ENCODE measurements around the gene CELF2. TPM values are rescaled to one million over a fixed set of nuclear protein-coding genes. Genes with fewer than 3 reads are reported as not detected.

The CELF2 gene
- total RNA-seq, 1 donor from 2014 or later: 36.9 TPM

DNA sequence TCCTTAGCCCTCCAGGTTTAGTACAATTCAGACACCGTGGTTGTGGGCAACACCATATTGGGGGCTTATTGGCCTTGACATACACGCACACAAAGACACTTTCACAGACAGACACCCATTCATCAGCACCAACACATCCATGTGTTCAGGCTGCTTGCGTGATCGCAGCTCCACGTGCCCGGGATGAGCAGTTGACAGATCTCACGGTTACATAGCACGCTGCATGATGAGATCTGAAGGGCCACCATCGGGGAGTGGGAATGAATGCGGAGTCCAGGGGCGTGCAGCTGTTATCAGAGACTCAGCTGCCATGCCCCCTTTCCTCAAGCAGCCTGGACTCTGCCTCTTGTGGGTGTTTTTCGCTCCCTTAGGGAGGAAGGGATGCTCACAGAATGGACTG is 308.6 kb downstream of the CELF2 start:
- DNase-seq (ENCODE audit: low spot score): no peak

DNA sequence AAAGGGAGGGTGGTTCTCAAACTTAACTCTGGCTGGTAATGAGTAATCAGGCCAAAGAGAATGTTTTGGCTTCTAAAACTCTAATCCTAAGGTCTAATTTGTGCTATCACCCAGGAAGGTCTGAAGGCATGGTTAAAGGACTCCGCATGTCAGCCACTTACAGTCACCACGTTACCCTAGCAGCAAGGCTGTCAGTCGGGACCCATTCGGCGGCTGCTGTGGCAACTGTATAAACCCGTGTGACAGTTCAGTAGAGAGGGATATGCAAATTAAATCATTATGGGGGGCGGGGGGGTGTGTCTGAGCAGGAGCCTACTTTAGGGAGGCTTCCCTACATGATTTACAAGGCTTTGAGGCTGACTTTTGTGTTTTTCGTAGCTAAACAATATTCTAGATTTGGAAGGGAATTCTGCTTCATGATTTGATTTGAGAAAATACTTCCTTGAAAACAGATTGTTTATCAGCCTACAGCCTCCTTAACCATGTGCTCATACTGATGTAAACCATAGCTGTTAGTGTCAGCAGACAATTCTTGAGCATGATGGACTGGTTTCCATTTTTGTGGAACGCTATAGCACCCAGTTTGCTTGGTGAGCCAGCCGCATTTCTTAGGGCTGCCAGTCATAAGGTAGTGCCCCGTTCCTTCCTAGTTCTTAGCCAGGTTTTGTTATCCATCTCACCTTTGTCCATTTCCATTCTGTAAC is 309.4 kb downstream of the CELF2 start:
- DNase-seq (ENCODE audit: low spot score): no peak

- DNase-seq (ENCODE audit: low spot score): no peak
Measured at GRCh38 chr10:11328264-11329061, 310.8 kb downstream of the CELF2 start.

- DNase-seq (ENCODE audit: low spot score): no peak
Measured at GRCh38 chr10:11329062-11329673, 311.5 kb downstream of the CELF2 start.

GRCh38 chr10:11330383-11331045 is 312.8 kb downstream of the CELF2 start:
- DNase-seq (ENCODE audit: low spot score): no peak

DNA sequence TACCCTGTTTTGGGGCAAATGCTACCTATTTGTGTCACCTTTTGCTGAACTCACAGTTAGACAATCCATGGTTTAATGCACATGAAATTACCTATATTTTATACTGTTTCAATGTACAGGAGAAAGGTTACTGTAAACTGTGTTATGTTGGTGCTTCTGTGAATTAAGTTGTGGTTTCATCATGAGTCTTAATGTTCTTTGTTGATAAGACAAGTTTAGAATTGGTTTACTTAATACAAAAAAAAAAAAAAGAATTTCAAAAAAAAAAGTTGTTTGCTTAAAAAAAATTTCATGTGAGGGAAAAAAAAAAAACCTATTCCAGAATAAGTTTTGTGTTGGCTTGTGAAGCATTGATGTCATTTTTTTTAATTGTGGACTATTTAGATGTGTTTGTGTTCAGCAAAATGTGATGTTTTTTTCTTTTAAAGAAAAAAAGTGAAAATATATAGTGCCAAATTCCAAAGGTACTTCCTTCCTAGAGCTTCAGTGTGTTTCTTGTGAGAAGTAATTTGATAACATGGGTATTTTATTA is 313.4 kb downstream of the CELF2 start:
- no peak for DNase-seq (ENCODE audit: low spot score)

GRCh38 chr10:11331726-11332125 is 314.1 kb downstream of the CELF2 start:
- DNase-seq (ENCODE audit: low spot score): no peak

- DNase-seq (ENCODE audit: low spot score): no peak
Measured at GRCh38 chr10:11332846-11333245, 315.2 kb downstream of the CELF2 start.

GRCh38 chr10:11334436-11334835 is 316.8 kb downstream of the CELF2 start:
- no peak for DNase-seq (ENCODE audit: low spot score)

- no peak for DNase-seq (ENCODE audit: low spot score)
Measured at GRCh38 chr10:11335167-11335652, 317.5 kb downstream of the CELF2 start.

DNA sequence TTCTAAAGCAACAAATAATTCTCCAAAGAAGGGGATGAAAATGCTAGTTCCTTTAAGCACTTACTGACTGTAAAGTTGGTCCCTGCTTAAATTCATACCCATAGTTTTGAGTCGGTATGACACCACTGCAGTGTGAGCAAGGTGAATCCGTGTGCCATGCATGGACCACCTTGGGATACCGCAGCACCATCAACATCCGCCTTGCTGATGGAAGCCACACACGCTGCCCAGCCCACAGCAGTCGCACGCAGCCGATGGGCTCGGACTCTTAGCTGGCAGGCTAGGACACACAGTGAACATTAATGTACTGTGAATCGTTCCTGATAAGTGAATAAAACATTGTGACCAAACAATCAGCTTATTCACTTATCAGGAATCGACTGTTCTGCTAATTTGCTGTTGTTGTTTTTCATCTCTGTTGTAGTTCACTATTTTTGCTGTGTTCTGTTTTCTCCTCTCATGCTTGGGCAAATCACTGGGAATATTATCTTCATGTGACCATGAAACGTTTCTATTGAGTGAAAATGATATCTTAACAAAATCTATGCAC is 318.3 kb downstream of the CELF2 start:
- no peak for DNase-seq (ENCODE audit: low spot score)

- no peak for DNase-seq (ENCODE audit: low spot score)
Measured at GRCh38 chr10:11336722-11337162, 319.1 kb downstream of the CELF2 start.

DNA sequence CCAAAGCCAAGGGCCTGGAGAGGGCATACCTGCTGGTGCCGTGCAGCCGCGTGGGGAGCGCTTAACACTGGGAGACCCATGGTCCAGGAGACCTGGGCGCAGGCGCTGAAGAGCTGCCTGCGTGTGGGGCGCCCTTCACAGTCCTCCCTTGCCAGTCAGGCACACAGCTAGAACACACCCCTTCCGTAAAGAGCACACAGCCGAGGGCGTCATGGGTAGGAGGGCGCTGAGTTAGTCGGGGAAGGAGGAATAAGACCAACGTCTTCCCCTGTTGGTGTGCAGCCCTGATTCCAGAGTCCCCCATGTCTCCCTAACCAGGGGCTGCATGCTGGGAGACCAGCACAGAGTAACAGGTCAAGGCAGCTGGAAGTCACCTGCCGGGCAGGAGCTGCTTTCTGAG is 319.8 kb downstream of the CELF2 start:
- DNase-seq (ENCODE audit: low spot score): no peak

DNA sequence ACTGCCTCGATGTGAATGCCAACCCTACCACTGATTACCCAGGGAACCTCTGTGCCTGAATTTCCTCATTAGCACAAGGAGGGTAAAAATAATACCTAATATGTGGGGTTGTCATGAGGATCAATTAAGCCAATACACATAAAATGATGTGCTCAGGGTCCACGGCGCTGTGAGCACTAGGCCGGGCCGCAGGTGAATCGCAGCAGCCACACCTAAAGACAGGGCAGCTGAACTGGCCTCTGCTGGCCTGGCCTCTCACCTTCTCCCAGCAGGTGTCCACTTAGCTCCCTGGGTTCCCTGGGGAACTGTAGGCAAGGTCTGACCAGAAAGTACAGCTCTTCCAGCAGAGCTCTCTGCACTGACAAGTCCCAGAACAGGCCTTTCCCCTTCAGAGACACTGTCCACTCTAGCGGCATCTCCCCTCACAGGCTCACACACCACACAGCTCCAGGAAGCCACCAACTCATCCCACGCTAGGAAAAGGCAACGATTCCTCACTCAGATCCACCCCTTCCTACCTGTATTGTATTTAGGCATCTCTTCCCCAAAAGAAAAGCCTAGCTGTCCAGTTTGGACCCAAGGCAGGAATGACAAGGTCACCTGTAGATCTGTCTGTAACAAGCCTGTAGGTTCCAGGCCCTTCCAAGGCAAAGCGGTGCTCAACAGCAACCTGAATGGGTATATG is 320.6 kb downstream of the CELF2 start:
- no peak for DNase-seq (ENCODE audit: low spot score)

GRCh38 chr10:11339013-11339412 is 321.3 kb downstream of the CELF2 start:
- no peak for DNase-seq (ENCODE audit: low spot score)

DNA sequence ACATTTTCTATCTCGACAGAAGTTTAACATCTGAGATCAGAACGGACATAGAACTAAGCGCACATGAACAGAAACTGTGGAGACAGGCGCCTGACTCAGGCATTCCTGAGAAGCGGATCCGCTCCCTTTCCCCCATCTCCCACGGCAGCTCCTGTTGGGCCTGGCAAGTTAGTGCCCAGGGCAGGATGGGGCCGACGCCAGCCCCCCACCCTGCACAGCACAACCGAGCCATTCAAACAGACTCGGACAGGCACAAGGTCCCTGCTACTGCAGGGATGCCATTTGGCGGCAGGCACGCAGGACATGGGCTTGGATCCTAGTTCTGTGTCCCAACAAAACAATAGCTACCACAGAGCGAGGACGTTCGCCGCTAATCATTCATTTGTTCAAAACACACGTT is 322.0 kb downstream of the CELF2 start:
- no peak for DNase-seq (ENCODE audit: low spot score)

DNA sequence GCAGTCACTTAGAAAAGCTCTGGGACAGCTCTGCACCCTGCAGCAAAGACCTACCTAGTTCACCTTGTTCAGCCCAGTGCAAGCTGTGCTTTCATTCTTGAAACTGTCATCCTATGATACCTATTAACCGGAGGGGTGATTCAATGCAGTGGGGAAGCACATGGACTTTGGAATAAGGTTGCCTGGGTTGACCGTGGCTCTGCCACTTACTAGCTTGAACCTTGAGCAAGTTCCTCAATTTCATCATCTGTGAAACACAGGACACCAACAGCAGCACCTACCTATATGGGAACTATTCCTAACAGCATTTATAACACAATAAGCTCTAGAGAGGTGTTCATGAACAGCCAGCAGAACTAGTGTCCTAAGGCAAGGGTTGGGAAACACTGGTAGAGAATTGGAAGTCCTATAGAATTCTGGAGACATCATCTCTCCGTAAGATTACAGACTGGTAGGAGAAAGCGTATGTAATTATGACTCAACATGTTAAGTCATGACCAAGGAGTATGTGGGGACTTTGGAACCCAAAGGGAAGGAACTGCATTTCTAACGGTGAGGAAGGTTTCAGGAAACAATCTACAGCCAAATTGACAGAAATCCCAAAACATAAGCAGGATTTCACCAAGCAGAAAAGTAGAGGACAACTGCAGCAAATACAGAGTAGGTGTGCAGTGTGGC is 323.8 kb downstream of the CELF2 start:
- no peak for DNase-seq (ENCODE audit: low spot score)

DNA sequence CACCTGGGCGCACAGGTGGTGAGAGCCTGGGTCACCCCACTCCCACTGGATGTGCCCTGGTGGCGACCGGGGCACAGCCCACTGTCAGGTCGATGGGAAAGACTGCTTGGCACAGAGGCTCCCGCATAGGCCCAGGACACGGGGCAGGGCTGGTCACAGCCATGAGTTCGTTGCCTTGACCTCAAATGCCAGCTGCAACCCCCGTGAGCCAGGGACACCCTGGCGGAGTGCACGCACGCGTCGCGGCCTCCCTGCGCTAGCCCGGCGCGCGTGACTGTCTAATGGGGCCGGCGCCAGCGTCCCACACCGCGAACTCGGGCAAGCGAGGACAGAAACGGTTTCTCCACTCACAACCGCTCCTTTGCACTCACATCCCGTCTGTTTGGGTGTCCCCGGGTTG is 326.4 kb downstream of the CELF2 start:
- no peak for DNase-seq (ENCODE audit: low spot score)

- DNase-seq (ENCODE audit: low spot score): no peak
Measured at GRCh38 chr10:11344550-11344949, 326.9 kb downstream of the CELF2 start.
